ENCODE results near the gene GPRASP2.

DNA sequence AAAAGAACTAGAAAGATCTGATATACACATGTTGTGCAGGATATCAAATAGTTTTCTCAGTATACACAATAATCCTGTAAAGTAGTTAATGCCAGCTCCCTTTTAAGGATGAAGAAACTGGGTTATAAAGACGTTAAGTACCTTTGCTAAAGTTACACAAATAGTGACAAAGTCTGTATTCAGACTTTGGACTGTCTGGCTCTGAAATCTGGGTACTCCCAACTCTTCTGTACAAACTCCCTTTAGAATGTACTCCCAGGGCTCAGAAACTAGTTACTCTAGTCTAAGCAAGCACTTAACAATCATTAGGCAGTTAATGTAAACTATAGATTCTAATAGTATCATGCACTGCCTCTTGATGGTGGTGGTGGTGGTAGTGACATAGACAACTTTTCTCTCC, 15.5 kb downstream of the GPRASP2 start:
- no peak for TF ChIP-seq CTCF (IDR thresholded peaks at IDR 0.05; ENCODE audit: low read depth, low read length, poor library complexity, severe bottlenecking)
- TF ChIP-seq EZH2phosphoT487 (IDR thresholded peaks at IDR 0.05; ENCODE audit: borderline replicate concordance, low read length) = no peak
